ENCODE data around the gene MYL2.

MYL2 gene

DNA sequence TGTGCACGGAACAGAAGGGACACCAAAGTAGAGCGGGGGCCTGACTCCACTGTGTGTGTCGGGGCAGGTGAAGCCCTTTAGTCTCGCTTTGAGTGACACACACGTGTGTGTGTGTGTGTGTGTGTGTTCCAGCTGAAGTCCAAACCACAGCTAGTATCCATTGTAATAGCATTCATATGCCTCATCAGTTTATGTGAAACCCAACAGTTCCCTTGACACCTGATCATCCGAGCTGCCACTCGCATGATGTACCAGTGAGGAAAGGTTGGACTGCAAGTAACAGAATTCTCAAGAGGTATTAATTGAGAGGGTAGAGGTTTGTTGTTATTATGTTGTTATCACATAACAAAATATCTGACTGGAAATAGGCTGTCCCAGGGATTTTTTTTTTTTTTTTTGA lies 57.2 kb downstream of the MYL2 start:
- Histone ChIP-seq H3K9me3 (no peaks in the 10 kb centered on the region), H3K36me3 (no peaks in the 10 kb centered on the region), H3K4me1 (no peaks in the 10 kb centered on the region), H3K27me3 (peaks cover 0 to 2% of the 10 kb centered on the region in 2 donors), H3K27ac (no peak overlapping the region), H3K4me3 (no peak overlapping the region)
- intact Hi-C loops (cut with DNase I; ENCODE audit: low total_unique reads): no loop called here
- TF ChIP-seq, protein P1, sequence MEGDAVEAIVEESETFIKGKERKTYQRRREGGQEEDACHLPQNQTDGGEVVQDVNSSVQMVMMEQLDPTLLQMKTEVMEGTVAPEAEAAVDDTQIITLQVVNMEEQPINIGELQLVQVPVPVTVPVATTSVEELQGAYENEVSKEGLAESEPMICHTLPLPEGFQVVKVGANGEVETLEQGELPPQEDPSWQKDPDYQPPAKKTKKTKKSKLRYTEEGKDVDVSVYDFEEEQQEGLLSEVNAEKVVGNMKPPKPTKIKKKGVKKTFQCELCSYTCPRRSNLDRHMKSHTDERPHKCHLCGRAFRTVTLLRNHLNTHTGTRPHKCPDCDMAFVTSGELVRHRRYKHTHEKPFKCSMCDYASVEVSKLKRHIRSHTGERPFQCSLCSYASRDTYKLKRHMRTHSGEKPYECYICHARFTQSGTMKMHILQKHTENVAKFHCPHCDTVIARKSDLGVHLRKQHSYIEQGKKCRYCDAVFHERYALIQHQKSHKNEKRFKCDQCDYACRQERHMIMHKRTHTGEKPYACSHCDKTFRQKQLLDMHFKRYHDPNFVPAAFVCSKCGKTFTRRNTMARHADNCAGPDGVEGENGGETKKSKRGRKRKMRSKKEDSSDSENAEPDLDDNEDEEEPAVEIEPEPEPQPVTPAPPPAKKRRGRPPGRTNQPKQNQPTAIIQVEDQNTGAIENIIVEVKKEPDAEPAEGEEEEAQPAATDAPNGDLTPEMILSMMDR (IDR thresholded peaks at IDR 0.05): no peak
- DNase-seq: no peak

DNA sequence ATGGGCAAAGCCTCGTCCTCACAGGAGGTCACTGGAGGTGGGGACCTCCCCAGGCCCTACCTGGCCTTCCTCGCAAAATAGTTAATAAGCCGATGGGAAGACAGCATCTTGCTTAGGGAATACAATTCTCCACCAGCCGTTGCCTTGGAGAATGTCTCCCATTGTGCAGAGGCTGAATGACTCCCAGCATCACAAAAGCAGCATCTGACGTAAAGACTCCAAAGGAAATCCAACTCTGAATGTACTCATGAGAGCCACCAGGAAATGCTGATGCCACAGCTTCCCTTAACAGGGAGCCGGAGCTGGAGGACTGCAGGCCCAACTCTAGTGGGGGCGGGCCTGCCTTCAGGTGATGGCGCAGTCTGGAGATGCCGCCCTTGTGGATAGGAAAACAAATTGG lies 58.0 kb downstream of the MYL2 start:
- Histone ChIP-seq H3K9me3 (no peaks in the 10 kb centered on the region), H3K36me3 (no peaks in the 10 kb centered on the region), H3K27ac (no peak overlapping the region), H3K4me1 (no peaks in the 10 kb centered on the region), H3K27me3 (peaks cover 0 to 2% of the 10 kb centered on the region in 2 donors), H3K4me3 (no peak overlapping the region)
- no peak for DNase-seq
- TF ChIP-seq, protein P1 (IDR thresholded peaks at IDR 0.05): no peak
- intact Hi-C loops (cut with DNase I; ENCODE audit: low total_unique reads): no loop called here

DNA sequence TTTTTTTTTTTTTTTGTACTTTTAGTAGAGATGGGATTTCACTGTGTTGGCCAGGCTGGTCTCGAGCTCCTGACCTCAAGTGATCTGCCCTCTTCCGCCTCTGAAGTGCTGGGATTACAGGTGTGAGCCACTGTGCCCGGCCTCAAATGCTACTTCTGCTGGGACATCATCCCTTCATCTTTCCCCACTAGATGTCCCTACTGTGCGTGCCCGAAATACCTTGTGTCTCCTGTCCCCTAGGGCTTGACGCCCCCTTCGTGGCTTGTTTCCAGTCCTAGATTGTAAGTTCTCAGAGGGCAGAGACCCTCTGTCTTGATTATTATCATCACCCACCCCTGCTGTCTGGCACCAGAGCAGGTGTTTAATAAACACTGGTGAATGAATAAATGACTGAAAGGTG lies 58.6 kb downstream of the MYL2 start:
- intact Hi-C loops (cut with DNase I; ENCODE audit: low total_unique reads): no loop called here
- H3K27me3 ChIP-seq: peaks cover 0 to 2% of the 10 kb centered on the region in 2 donors
- DNase-seq: no peak
- H3K4me1 ChIP-seq: no peaks in the 10 kb centered on the region
- no peaks in the 10 kb centered on the region for H3K9me3 ChIP-seq
- H3K4me3 ChIP-seq: no peak overlapping the region
- H3K36me3 ChIP-seq: no peaks in the 10 kb centered on the region
- TF ChIP-seq, protein P1 (IDR thresholded peaks at IDR 0.05): no peak
- no peak overlapping the region for H3K27ac ChIP-seq

Data from tibial artery (tissue), 4 donors.